AG10803 (cell line): ENCODE data around the gene SPAG7.
"Not testable (repeated sequence)": the region's sequence is repeated elsewhere in the genome, so short reads cannot be mapped to it uniquely, and the experiment has no call there.

ENCODE experiments used
- DNase-seq: peaks from one replicate; pipeline ENCODE4 v3.0.0; 2010; ENCODE audit warnings: low read depth
- H3K4me3 ChIP-seq: 2 replicates; pipeline ENCODE4 v1.5.1; 2011; ENCODE audit warnings: mild to moderate bottlenecking, low read length, control low read depth
- TF ChIP-seq, protein P1 (sequence below): conservative IDR thresholded peaks from 2 replicates; pipeline ENCODE4 v1.5.1; 2011; ENCODE audit warnings: mild to moderate bottlenecking, low read length, control low read depth, inconsistent platforms

The SPAG7 gene

GRCh38 chr17:4936436-4936835 is 31.2 kb downstream of the SPAG7 start:
- TF ChIP-seq, protein P1, sequence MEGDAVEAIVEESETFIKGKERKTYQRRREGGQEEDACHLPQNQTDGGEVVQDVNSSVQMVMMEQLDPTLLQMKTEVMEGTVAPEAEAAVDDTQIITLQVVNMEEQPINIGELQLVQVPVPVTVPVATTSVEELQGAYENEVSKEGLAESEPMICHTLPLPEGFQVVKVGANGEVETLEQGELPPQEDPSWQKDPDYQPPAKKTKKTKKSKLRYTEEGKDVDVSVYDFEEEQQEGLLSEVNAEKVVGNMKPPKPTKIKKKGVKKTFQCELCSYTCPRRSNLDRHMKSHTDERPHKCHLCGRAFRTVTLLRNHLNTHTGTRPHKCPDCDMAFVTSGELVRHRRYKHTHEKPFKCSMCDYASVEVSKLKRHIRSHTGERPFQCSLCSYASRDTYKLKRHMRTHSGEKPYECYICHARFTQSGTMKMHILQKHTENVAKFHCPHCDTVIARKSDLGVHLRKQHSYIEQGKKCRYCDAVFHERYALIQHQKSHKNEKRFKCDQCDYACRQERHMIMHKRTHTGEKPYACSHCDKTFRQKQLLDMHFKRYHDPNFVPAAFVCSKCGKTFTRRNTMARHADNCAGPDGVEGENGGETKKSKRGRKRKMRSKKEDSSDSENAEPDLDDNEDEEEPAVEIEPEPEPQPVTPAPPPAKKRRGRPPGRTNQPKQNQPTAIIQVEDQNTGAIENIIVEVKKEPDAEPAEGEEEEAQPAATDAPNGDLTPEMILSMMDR, result no peak
- no peak for DNase-seq
- no peak overlapping the region for H3K4me3 ChIP-seq

- no peak overlapping the region for H3K4me3 ChIP-seq
- TF ChIP-seq, protein P1, result no peak
- no peak for DNase-seq
Measured at GRCh38 chr17:4935650-4936049, 32.0 kb downstream of the SPAG7 start.

- peak; percentile 41 for DNase-seq
- TF ChIP-seq, protein P1, result peak; percentile 43
- H3K4me3 ChIP-seq, result no peak overlapping the region
Measured at GRCh38 chr17:4934173-4934979, 33.2 kb downstream of the SPAG7 start.

GRCh38 chr17:4933646-4934045 is 34.0 kb downstream of the SPAG7 start:
- TF ChIP-seq, protein P1, result no peak
- no peak overlapping the region for H3K4me3 ChIP-seq
- no peak for DNase-seq

GRCh38 chr17:4932756-4933155 is 34.9 kb downstream of the SPAG7 start:
- no peak overlapping the region for H3K4me3 ChIP-seq
- TF ChIP-seq, protein P1, result no peak
- no peak for DNase-seq

GRCh38 chr17:4931963-4932362 is 35.7 kb downstream of the SPAG7 start, which contains the start of gene GP1BA:
TSS of gene GP1BA (plus strand) at chr17:4932277. CDS start at chr17:4932605, 328 bp downstream.
- TF ChIP-seq, protein P1, result no peak
- H3K4me3 ChIP-seq, result no peak within 1 kb of the TSS
- DNase-seq, result no peak

- no peak for DNase-seq
- no peak overlapping the region for H3K4me3 ChIP-seq
- TF ChIP-seq, protein P1, result no peak
Measured at GRCh38 chr17:4928881-4929280, 38.7 kb downstream of the SPAG7 start.

DNA sequence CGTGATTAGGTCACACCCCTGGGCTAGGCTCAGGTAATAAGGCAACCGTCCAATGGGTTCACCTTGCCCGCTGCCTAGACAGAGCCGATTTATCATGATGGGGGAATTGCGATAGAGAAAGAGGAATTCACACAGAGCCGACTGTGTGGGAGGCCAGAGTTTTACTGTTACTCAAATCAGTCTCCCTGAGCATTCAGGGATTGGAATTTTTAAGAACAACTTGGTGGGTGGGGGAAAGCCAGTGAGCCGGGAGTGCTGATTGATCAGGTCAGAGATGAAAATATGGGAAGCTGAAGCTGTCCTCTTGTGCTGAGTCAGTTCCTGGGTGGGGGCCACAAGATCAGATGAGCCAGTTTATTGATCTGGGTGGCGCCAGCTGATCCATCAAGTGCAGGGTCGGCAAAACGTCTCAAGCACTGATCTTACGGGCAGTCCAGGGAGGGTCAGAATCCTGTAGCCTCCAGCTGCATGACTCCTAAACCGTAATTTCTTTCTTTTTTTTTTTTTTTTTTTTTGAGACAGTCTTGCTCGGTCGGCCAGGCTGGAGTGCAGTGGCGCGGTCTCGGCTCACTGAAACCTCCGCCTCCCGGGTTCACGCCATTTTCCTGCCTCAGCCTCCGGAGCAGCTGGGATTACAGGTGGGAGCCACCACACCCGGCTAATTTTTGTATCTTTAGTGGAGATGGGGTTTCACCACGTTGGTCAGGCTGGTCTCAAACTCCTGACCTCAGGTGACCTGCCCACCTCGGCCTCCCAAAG is 40.9 kb downstream of the SPAG7 start:
- not testable (repeated sequence) for DNase-seq, H3K4me3 ChIP-seq
